Adrenal gland (tissue), 5 donors: ENCODE measurements around the gene DHRS13.

ENCODE experiments used
- POLR2A ChIP-seq, 2 donors: fragments of 450-650 bp; IDR thresholded peaks; one replicate each; pipeline ENCODE4 v1.6.1; 2017; ENCODE audit warnings: antibody characterized with exemption in 2 of 2, mild to moderate bottlenecking in 2 of 2, moderate library complexity in 1 of 2
- TF ChIP-seq, protein P1 (sequence below), 6 experiments: fragments of 450-650 bp in 4 of 6; fragments of 200-600 bp in 2 of 6; sonication (generic) in 1 of 6; IDR thresholded peaks; 1 replicate in 5 of 6; 2 replicates in 1 of 6; pipeline versions ENCODE4 v1.5.1 to v1.8.0; 2016 to 2021; ENCODE audit warnings: antibody characterized with exemption in 6 of 6, mild to moderate bottlenecking in 2 of 6, moderate library complexity in 1 of 6
- donor health status: DM: no; HTN: no; CAD: no.

DNA sequence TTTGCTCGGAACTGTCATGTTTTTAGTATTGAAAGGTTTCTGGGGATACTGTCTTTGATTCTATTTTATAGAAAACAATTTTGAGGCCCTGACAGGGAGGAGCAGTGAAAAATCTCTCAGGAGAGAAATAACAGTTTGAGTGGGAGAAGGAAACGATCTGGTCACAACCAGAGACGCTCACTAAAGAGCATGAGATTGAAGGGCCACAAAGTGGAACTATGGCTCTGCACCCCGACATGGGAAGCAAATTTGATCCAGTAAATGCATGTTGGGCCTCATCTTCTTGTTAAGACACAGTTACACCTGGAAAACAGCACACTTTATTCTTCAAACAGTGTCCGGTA is 47.6 kb downstream of the DHRS13 start:
- TF ChIP-seq, protein P1, sequence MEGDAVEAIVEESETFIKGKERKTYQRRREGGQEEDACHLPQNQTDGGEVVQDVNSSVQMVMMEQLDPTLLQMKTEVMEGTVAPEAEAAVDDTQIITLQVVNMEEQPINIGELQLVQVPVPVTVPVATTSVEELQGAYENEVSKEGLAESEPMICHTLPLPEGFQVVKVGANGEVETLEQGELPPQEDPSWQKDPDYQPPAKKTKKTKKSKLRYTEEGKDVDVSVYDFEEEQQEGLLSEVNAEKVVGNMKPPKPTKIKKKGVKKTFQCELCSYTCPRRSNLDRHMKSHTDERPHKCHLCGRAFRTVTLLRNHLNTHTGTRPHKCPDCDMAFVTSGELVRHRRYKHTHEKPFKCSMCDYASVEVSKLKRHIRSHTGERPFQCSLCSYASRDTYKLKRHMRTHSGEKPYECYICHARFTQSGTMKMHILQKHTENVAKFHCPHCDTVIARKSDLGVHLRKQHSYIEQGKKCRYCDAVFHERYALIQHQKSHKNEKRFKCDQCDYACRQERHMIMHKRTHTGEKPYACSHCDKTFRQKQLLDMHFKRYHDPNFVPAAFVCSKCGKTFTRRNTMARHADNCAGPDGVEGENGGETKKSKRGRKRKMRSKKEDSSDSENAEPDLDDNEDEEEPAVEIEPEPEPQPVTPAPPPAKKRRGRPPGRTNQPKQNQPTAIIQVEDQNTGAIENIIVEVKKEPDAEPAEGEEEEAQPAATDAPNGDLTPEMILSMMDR (IDR thresholded peaks at IDR 0.05), result no peak
- no peak for TF ChIP-seq POLR2A (IDR thresholded peaks at IDR 0.05)
